GM18498 (cell line): ENCODE results near the gene WAC.
A peak's percentile ranks its signal among the peaks of the same experiment; 100 is the strongest.

ENCODE experiments used
- ATAC-seq: cut with Tn5 transposase; IDR thresholded peaks from one replicate; pipeline ENCODE4 v1.9.1; 2021; ENCODE audit warnings: mild to moderate bottlenecking, moderate library complexity; ENCODE audit not compliant: unreplicated experiment

The WAC gene

DNA sequence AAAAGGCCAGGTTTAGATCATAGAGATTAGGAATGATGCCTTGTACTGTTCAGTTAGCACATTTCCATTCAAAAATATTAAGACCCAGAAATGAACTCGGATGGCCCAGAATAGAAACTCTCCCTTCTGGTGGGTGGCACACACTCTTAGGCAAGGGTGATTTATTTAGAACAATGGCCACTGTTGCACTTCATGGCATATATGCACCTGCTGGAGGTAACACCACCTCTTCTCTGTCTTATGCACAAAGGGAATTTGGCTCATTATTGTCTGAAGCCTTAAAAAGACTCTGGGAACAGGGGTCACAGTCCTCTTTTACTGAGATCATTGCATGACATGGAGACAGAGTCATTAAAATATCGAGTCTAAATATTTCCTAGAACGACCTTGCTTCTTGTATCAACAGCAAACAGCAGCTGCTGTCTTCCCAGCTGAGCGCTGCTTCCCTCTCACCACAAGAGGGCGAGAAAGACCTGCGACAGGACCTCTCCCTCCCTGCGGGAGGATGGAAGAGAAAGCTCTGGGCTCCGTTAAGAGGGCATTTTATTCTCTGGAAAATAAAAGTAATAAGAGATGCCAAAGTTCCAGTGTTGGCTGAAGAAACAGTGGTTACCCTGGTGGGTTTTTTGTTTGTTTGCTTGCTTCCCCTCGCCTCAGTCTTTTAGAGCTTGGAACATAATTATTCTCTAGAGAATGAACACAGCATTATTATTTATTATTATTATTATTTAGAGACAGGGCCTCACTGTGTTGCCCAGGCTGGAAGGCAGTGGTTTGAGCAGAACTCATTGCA, 130.9 kb downstream of the WAC start:
- ATAC-seq, result peak; percentile 94

DNA sequence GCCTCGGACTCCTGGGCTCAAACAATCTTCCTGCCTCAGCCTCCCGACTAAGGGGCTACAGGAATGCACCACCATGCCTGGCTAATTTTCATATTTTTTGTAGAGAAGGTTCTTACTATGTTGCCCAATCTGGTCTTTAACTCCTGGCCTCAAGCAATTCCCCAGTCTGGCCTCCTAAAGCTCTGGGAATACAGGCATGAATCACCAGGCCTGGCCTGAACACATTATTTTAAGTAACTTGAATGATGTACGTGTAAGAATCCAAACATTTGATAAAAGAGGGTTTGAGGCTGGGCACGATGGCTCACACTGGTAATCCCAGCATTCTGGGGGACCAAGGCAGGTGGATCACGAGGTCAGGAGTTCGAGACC, 131.4 kb downstream of the WAC start:
- ATAC-seq, result no peak

DNA sequence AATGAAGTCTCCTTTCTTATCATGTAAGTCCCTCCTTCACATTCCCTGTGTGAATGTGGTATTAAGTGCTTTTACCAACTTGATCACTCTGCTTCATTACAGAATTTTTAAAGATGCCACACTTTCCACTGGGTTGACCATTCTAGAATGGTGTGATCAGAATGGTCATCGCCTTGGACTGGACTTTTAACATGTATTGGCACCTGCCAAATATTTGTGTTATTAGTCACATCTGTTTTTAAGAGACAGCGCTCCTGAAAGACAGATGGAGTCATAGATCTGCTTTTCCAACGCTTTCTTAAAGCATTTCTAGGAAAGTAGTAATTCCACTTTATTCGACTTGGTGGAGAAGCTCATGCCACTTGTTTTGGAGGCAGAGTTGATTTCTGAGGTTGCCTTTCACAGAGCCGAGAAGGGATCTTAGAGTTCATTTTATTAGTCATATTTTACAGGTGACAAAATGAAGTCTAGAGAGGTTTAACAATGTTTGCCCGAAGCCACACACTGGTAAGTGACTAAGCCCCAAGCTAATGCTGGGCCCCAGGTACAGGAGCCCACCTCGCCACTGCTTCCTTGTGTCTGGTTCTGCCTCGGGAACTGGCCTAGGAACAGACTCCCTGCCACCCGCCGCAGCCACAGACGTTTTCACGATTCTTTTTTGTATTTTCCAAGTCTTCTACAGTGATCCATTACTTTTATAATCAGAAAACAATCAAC, 134.0 kb downstream of the WAC start:
- no peak for ATAC-seq

DNA sequence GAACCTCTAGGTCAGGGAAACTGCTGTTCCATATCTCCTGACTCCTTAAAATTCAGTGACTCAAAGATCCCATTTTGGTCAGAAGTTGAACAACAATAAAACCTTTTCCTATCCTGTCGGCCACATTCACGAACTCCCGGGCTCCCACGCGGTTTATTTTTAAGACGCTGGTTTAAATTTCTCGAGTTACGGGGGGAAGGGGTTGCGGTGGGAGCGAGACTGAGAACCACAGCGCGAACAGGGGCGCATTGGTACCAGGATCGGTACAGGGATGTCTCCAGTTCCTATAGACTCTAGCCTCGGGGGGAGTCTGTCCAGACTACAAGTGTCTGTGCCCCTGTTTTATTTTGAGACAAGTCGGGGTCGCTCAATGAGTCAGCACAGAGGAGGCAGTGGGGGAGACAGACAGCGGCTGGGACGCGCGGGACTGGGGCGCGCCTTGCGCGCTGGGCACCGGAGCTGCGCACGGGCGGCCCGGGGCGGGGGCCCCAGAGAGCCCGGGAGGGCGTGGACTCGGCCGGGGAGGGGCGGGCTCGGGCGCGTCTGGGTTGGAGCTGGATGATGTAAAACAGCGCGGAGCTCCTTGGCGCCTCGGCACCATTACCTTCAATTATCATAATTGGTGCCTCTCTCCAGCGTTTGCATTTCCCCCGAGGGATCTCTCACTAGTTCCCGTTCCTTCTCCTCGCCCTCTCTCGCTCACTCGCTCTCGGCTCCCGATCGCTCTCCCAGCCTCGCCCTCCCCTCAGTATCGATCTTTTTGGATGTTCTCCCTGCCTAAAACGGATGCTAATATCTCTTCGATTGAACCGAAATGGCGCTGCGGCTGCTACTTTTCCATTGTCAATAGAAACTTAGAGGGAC, 135.7 kb downstream of the WAC start:
- no peak for ATAC-seq

DNA sequence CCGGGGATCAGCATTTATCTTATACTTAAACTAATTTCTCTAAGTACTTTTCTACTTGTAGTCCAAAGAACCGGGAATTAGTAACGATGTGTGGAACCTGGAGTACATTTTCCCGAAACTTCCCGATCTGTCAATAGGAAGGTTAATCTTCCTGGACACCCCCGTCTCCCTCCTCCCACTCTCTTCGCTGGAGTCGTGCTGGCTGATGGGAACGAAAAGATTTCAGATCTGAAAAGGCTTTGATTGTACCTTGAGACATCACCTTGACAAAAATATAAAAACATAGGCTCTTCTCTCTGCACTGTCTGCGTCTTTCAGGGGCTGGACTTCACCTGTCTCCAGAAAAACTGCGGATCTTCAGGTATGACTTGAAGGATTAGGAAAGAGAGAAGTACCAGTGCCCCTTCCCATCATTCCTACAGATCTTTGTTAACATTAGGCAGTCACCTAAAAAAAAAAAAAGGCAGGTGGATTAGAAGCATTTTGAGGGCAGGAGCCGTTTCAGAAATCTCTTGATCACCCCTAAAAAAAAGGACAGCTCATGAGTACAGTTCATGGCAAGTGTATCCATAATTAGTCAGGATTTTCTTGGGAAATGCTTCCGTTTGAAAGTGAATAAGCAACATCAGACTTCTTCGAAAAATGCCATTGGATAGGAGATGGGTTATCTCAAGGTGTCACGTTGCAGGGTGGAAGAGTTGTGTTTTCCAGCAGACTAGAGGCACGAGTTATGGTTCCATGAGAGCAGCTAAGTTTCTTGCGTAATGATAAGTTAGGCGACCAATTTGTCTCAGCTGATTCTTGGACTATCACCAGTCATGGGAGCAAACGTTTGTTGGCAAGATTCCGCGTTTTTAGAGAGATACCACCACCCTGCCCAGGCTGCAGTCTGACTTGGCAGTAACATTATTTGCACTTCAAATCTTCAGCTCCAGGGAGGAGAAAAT, 136.6 kb downstream of the WAC start:
- no peak for ATAC-seq
